Hepatocyte (in vitro differentiated cells): ENCODE results near the gene VAV3. TPM values are rescaled to one million over a fixed set of nuclear protein-coding genes. Genes with fewer than 3 reads are reported as not detected.

Experiments used
- DNase-seq: peaks from one replicate; pipeline ENCODE4 v3.0.0-alpha.2; 2016; ENCODE audit warnings: low spot score
- H2AFZ ChIP-seq: fragments of 200-600 bp; sonication (generic); 2 replicates; pipeline ENCODE4 v1.6.0; 2016; ENCODE audit warnings: antibody characterized with exemption, mild to moderate bottlenecking
- H3K27ac ChIP-seq: fragments of 200-600 bp; sonication (generic); 2 replicates; pipeline ENCODE4 v1.5.1; 2016; ENCODE audit warnings: mild to moderate bottlenecking
- H3K27me3 ChIP-seq: fragments of 200-600 bp; sonication (generic); 2 replicates; pipeline ENCODE4 v1.6.1; 2016
- H3K36me3 ChIP-seq: fragments of 200-600 bp; sonication (generic); replicated peaks from 2 replicates; pipeline ENCODE4 v1.5.1; 2016; ENCODE audit warnings: low read depth; ENCODE audit not compliant: insufficient read depth
- H3K4me1 ChIP-seq: fragments of 200-600 bp; sonication (generic); 2 replicates; pipeline ENCODE4 v1.5.1; 2016; ENCODE audit warnings: mild to moderate bottlenecking, moderate library complexity; ENCODE audit not compliant: insufficient read depth
- H3K4me2 ChIP-seq: fragments of 200-600 bp; sonication (generic); 2 replicates; pipeline ENCODE4 v1.6.0; 2016
- H3K4me3 ChIP-seq: fragments of 200-600 bp; sonication (generic); 2 replicates; pipeline ENCODE4 v1.5.1; 2016; ENCODE audit warnings: mild to moderate bottlenecking
- H3K79me2 ChIP-seq: fragments of 200-600 bp; sonication (generic); 2 replicates; pipeline ENCODE4 v1.6.0; 2017; ENCODE audit warnings: mild to moderate bottlenecking
- H3K9me2 ChIP-seq: fragments of 200-600 bp; sonication (generic); replicated peaks from 2 replicates; pipeline ENCODE4 v1.6.0; 2017; ENCODE audit warnings: mild to moderate bottlenecking; ENCODE audit not compliant: insufficient read depth
- H3K9me3 ChIP-seq: fragments of 200-600 bp; sonication (generic); 2 replicates; pipeline ENCODE4 v1.5.1; 2016; ENCODE audit warnings: low read depth, mild to moderate bottlenecking
- H4K20me1 ChIP-seq: fragments of 200-600 bp; sonication (generic); 2 replicates; pipeline ENCODE4 v1.6.0; 2016; ENCODE audit warnings: mild to moderate bottlenecking; ENCODE audit not compliant: insufficient read depth, poor library complexity, severe bottlenecking
- CTCF ChIP-seq: fragments of 200-600 bp; sonication (generic); IDR thresholded peaks from 2 replicates; pipeline ENCODE4 v1.5.1; 2016; ENCODE audit warnings: antibody characterized with exemption, mild to moderate bottlenecking; ENCODE audit not compliant: poor library complexity
- EZH2 ChIP-seq: fragments of 200-600 bp; sonication (generic); IDR thresholded peaks from 2 replicates; pipeline ENCODE4 v1.6.1; 2016; ENCODE audit warnings: antibody characterized with exemption, mild to moderate bottlenecking, borderline replicate concordance
- EZH2phosphoT487 ChIP-seq: fragments of 200-600 bp; sonication (generic); IDR thresholded peaks from one replicate; pipeline ENCODE4 v1.6.1; 2018; ENCODE audit warnings: antibody characterized with exemption, mild to moderate bottlenecking, low read depth, moderate library complexity; ENCODE audit not compliant: unreplicated experiment, severe bottlenecking
- WGBS: methylation state at CpG from one replicate; pipeline ENCODE4 v1.1.6; 2016; ENCODE audit warnings: low lambda C conversion rate; ENCODE audit errors: missing lambda C conversion rate; 5-methylcytosine and 5-hydroxymethylcytosine counted together
- polyA plus RNA-seq: library from polyadenylated mRNA; unstranded; fragments of >200 nt; fragmentation: Nextera tagmentation; extraction: Ambion mirVana; gene quantifications from 2 replicates; pipeline ENCODE4 v1.2.1, GENCODE V29; 2016
- total RNA-seq: library from RNA; depleted of rRNA; stranded (reverse); fragments of >200 nt; gene quantifications from 2 replicates; pipeline ENCODE4 v1.2.3, GENCODE V29; 2014

VAV3 gene
- total and polyA plus RNA-seq, 2 experiments from 2014 or later = 12.3 to 40.5 TPM

GRCh38 chr1:107843989-107844388 lies 121.0 kb downstream of the VAV3 start:
- Histone ChIP-seq H3K4me3 (no peak overlapping the region), H3K27me3 (no peaks in the 10 kb centered on the region), H3K4me1 (no peaks in the 10 kb centered on the region), H2AFZ (no peak overlapping the region), H3K4me2 (no peak overlapping the region), H3K79me2 (no peaks in the 10 kb centered on the region), H3K9me3 (no peaks in the 10 kb centered on the region), H3K27ac (no peak overlapping the region), H4K20me1 (no peaks in the 10 kb centered on the region), H3K9me2 (no peaks in the 10 kb centered on the region), H3K36me3 (no peaks in the 10 kb centered on the region)
- no peak for TF ChIP-seq CTCF
- TF ChIP-seq EZH2 = no peak
- no peak for TF ChIP-seq EZH2phosphoT487
- 83% methylated on average over 6 of the region's 6 CpGs for WGBS
- no peak for DNase-seq

- Histone ChIP-seq H3K9me2 (no peaks in the 10 kb centered on the region), H2AFZ (no peak overlapping the region), H3K4me2 (no peak overlapping the region), H3K27me3 (no peaks in the 10 kb centered on the region), H3K79me2 (no peaks in the 10 kb centered on the region), H3K36me3 (no peaks in the 10 kb centered on the region), H3K4me3 (no peak overlapping the region), H4K20me1 (no peaks in the 10 kb centered on the region), H3K9me3 (no peaks in the 10 kb centered on the region), H3K4me1 (no peaks in the 10 kb centered on the region), H3K27ac (no peak overlapping the region)
- 96% methylated on average over 2 of the region's 2 CpGs for WGBS
- TF ChIP-seq EZH2phosphoT487 = no peak
- no peak for TF ChIP-seq CTCF
- TF ChIP-seq EZH2 = no peak
- no peak for DNase-seq
Observed at GRCh38 chr1:107842241-107842640, 122.7 kb downstream of the VAV3 start.

GRCh38 chr1:107840725-107841124 lies 124.3 kb downstream of the VAV3 start:
- TF ChIP-seq EZH2 (no peak), EZH2phosphoT487 (no peak), CTCF (no peak)

GRCh38 chr1:107838056-107838455 lies 126.9 kb downstream of the VAV3 start:
- WGBS = 97% methylated on average over 4 of the region's 4 CpGs
- H3K79me2 ChIP-seq = no peaks in the 10 kb centered on the region
- no peaks in the 10 kb centered on the region for H3K36me3 ChIP-seq
- no peak overlapping the region for H2AFZ ChIP-seq
- no peak overlapping the region for H3K4me2 ChIP-seq
- H3K4me1 ChIP-seq = no peaks in the 10 kb centered on the region
- no peaks in the 10 kb centered on the region for H4K20me1 ChIP-seq
- H3K9me2 ChIP-seq = no peaks in the 10 kb centered on the region
- H3K4me3 ChIP-seq = no peak overlapping the region
- no peak for DNase-seq
- H3K27ac ChIP-seq = no peak overlapping the region
- no peak for TF ChIP-seq EZH2phosphoT487
- no peak for TF ChIP-seq EZH2
- no peak for TF ChIP-seq CTCF
- H3K27me3 ChIP-seq = no peaks in the 10 kb centered on the region
- H3K9me3 ChIP-seq = no peaks in the 10 kb centered on the region

More at GRCh38 chr1:107840725-107841124, 124.3 kb downstream of the VAV3 start:
- no peaks in the 10 kb centered on the region for H3K36me3 ChIP-seq
- no peaks in the 10 kb centered on the region for H3K79me2 ChIP-seq
- no peak overlapping the region for H3K27ac ChIP-seq
- WGBS = 62% methylated on average over 1 of the region's 1 CpG
- H3K9me3 ChIP-seq = no peaks in the 10 kb centered on the region
- H3K4me1 ChIP-seq = no peaks in the 10 kb centered on the region
- no peaks in the 10 kb centered on the region for H4K20me1 ChIP-seq
- no peak overlapping the region for H2AFZ ChIP-seq
- no peak overlapping the region for H3K4me2 ChIP-seq
- no peaks in the 10 kb centered on the region for H3K9me2 ChIP-seq
- no peak overlapping the region for H3K4me3 ChIP-seq
- DNase-seq = no peak
- H3K27me3 ChIP-seq = no peaks in the 10 kb centered on the region
